Measurements from ENCODE around the gene DNASE1L1. TPM values are rescaled to one million over a fixed set of nuclear protein-coding genes. Genes with fewer than 3 reads are reported as not detected.
"Not testable (repeated sequence)": the region's sequence is repeated elsewhere in the genome, so short reads cannot be mapped to it uniquely, and the experiment has no call there.

Gene DNASE1L1
- total RNA-seq, 1 experiment from 2014 or later, result 14.3 TPM

- DNase-seq (ENCODE audit: low read depth), result no peak
Measured at GRCh38 chrX:154408659-154409221, 314 bp downstream of the DNASE1L1 start.

GRCh38 chrX:154404625-154405192 lies 4.3 kb downstream of the DNASE1L1 start:
- no peak for DNase-seq (ENCODE audit: low read depth)

- no peak for DNase-seq (ENCODE audit: low read depth)
Measured at GRCh38 chrX:154403858-154404257, 5.2 kb downstream of the DNASE1L1 start.

GRCh38 chrX:154403192-154403591 lies 5.9 kb downstream of the DNASE1L1 start:
- DNase-seq (ENCODE audit: low read depth), result no peak

GRCh38 chrX:154402622-154403127 lies 6.4 kb downstream of the DNASE1L1 start:
- DNase-seq (ENCODE audit: low read depth), result no peak

GRCh38 chrX:154401918-154402621 lies 7.0 kb downstream of the DNASE1L1 start:
- no peak for DNase-seq (ENCODE audit: low read depth)

GRCh38 chrX:154401045-154401799 lies 7.8 kb downstream of the DNASE1L1 start:
- DNase-seq (ENCODE audit: low read depth), result no peak

GRCh38 chrX:154400369-154400817 lies 8.7 kb downstream of the DNASE1L1 start:
- DNase-seq (ENCODE audit: low read depth), result not testable (repeated sequence)

- peak; percentile 25 for DNase-seq (ENCODE audit: low read depth)
Measured at GRCh38 chrX:154399527-154400368, 9.3 kb downstream of the DNASE1L1 start.

GRCh38 chrX:154398668-154399526 lies 10.2 kb downstream of the DNASE1L1 start:
- DNase-seq (ENCODE audit: low read depth), result peak; percentile 73

GRCh38 chrX:154397888-154398667 lies 11.0 kb downstream of the DNASE1L1 start, which contains the start of gene RPL10:
Gene RPL10 (plus strand): TSS chrX:154398377. CDS start chrX:154398520, 143 bp downstream.
- DNase-seq (ENCODE audit: low read depth), result peak; percentile 93

- peak; percentile 64 for DNase-seq (ENCODE audit: low read depth)
Measured at GRCh38 chrX:154396973-154397887, 11.8 kb downstream of the DNASE1L1 start.

- DNase-seq (ENCODE audit: low read depth), result not testable (repeated sequence)
Measured at GRCh38 chrX:154396363-154396762, 12.7 kb downstream of the DNASE1L1 start.

GRCh38 chrX:154389812-154390747 lies 19.0 kb downstream of the DNASE1L1 start:
- DNase-seq (ENCODE audit: low read depth), result not testable (repeated sequence)

GRCh38 chrX:154388649-154389048 lies 20.4 kb downstream of the DNASE1L1 start:
- DNase-seq (ENCODE audit: low read depth), result not testable (repeated sequence)

- not testable (repeated sequence) for DNase-seq (ENCODE audit: low read depth)
Measured at GRCh38 chrX:154388094-154388493, 21.0 kb downstream of the DNASE1L1 start.
